H9 (cell line): Measurements from ENCODE around the gene CAT. TPM values are rescaled to one million over a fixed set of nuclear protein-coding genes. Genes with fewer than 3 reads are reported as not detected.

ENCODE experiments used
- DNase-seq: peaks from one replicate; pipeline ENCODE4 v3.0.0-alpha.2; 2017
- H2AFZ ChIP-seq: one replicate; pipeline ENCODE4 v1.6.1; 2013; ENCODE audit warnings: mild to moderate bottlenecking, low read length, control low read depth, moderate library complexity
- H2AK5ac ChIP-seq: 2 replicates; pipeline ENCODE4 v1.6.1; 2013; ENCODE audit warnings: low read length, control low read depth, mixed read lengths; ENCODE audit not compliant: insufficient read length
- H2BK120ac ChIP-seq: one replicate; pipeline ENCODE4 v1.6.1; 2013; ENCODE audit warnings: low read depth, mild to moderate bottlenecking, low read length, control low read depth, inconsistent platforms; ENCODE audit not compliant: poor library complexity, severe bottlenecking
- H2BK12ac ChIP-seq: 2 replicates; pipeline ENCODE4 v1.6.1; 2013; ENCODE audit warnings: low read length, control low read depth, mixed read lengths, low read depth; ENCODE audit not compliant: insufficient read length
- H2BK15ac ChIP-seq: 2 replicates; pipeline ENCODE4 v1.6.1; 2013; ENCODE audit warnings: low read depth, low read length, control low read depth
- H2BK20ac ChIP-seq: one replicate; pipeline ENCODE4 v1.6.1; 2013; ENCODE audit warnings: low read depth, mild to moderate bottlenecking, low read length, control low read depth, inconsistent platforms; ENCODE audit not compliant: poor library complexity, severe bottlenecking
- H2BK5ac ChIP-seq: 2 replicates; pipeline ENCODE4 v1.6.1; 2013; ENCODE audit warnings: low read length, control low read depth, mixed read lengths; ENCODE audit not compliant: insufficient read length
- H3K14ac ChIP-seq: 2 replicates; pipeline ENCODE4 v1.6.1; 2013; ENCODE audit warnings: low read length, control low read depth; ENCODE audit not compliant: insufficient read depth
- H3K18ac ChIP-seq: 2 replicates; pipeline ENCODE4 v1.6.1; 2013; ENCODE audit warnings: low read depth, mild to moderate bottlenecking, mixed read lengths, low read length, control low read depth; ENCODE audit not compliant: insufficient read length
- H3K23ac ChIP-seq: 2 replicates; pipeline ENCODE4 v1.6.1; 2013; ENCODE audit warnings: low read length, control low read depth, mixed read lengths, low read depth; ENCODE audit not compliant: insufficient read length
- H3K23me2 ChIP-seq: 2 replicates; pipeline ENCODE4 v1.6.1; 2013; ENCODE audit warnings: low read depth, mild to moderate bottlenecking, mixed read lengths, low read length, control low read depth; ENCODE audit not compliant: insufficient read length, poor library complexity, severe bottlenecking
- H3K27ac ChIP-seq: 2 replicates; pipeline ENCODE4 v1.5.1; 2013; ENCODE audit warnings: low read length, control low read depth, mixed read lengths, low read depth; ENCODE audit not compliant: insufficient read length
- H3K27me3 ChIP-seq: 2 replicates; pipeline ENCODE4 v1.6.1; 2013; ENCODE audit warnings: low read length, control low read depth, inconsistent platforms; ENCODE audit not compliant: insufficient read depth
- H3K4ac ChIP-seq: 2 replicates; pipeline ENCODE4 v1.6.1; 2013; ENCODE audit warnings: low read depth, mild to moderate bottlenecking, control low read depth, inconsistent platforms, low read length, moderate library complexity
- H3K4me1 ChIP-seq: 2 replicates; pipeline ENCODE4 v1.6.1; 2013; ENCODE audit warnings: low read length, control low read depth, inconsistent platforms; ENCODE audit not compliant: insufficient read depth
- H3K4me2 ChIP-seq: 2 replicates; pipeline ENCODE4 v1.6.1; 2013; ENCODE audit warnings: low read length, control low read depth, mixed read lengths; ENCODE audit not compliant: insufficient read length, insufficient read depth
- H3K56ac ChIP-seq: 2 replicates; pipeline ENCODE4 v1.6.1; 2013; ENCODE audit warnings: low read depth, mild to moderate bottlenecking, mixed read lengths, low read length, control low read depth; ENCODE audit not compliant: insufficient read length
- H3K79me1 ChIP-seq: 2 replicates; pipeline ENCODE4 v1.6.1; 2013; ENCODE audit warnings: low read depth, mild to moderate bottlenecking, moderate library complexity, low read length, control low read depth, inconsistent platforms; ENCODE audit not compliant: insufficient read depth, poor library complexity, severe bottlenecking
- H3K79me2 ChIP-seq: 2 replicates; pipeline ENCODE4 v1.6.1; 2013; ENCODE audit warnings: low read length, control low read depth, inconsistent platforms; ENCODE audit not compliant: insufficient read depth
- H3K9ac ChIP-seq: 2 replicates; pipeline ENCODE4 v1.6.1; 2013; ENCODE audit warnings: low read length, control low read depth, mixed read lengths; ENCODE audit not compliant: insufficient read length; ENCODE audit errors: extremely low read depth
- H3K9me3 ChIP-seq: one replicate; pipeline ENCODE4 v1.6.1; 2013; ENCODE audit warnings: low read depth, low read length, inconsistent platforms; ENCODE audit not compliant: control insufficient read depth
- H3T11ph ChIP-seq: one replicate; pipeline ENCODE4 v1.6.1; 2013; ENCODE audit warnings: mild to moderate bottlenecking, low read length, control low read depth, inconsistent platforms
- H4K20me1 ChIP-seq: one replicate; pipeline ENCODE4 v1.6.1; 2013; ENCODE audit not compliant: control insufficient read depth, insufficient read length, insufficient read depth
- H4K5ac ChIP-seq: 2 replicates; pipeline ENCODE4 v1.6.1; 2013; ENCODE audit warnings: low read depth, mild to moderate bottlenecking, mixed read lengths, low read length, control low read depth; ENCODE audit not compliant: insufficient read length
- H4K8ac ChIP-seq: replicated peaks from 2 replicates; pipeline ENCODE4 v1.6.1; 2013; ENCODE audit warnings: low read length, control low read depth, mixed read lengths, low read depth; ENCODE audit not compliant: insufficient read length
- H4K91ac ChIP-seq: 2 replicates; pipeline ENCODE4 v1.6.1; 2013; ENCODE audit warnings: low read depth, mild to moderate bottlenecking, moderate library complexity, mixed read lengths, low read length, control low read depth; ENCODE audit not compliant: insufficient read length
- H3K27ac Mint-ChIP-seq, 3 experiments: 2 replicates in 2 of 3; 3 replicates in 1 of 3; pipeline ENCODE4 v1.8.0; 2020 to 2021; ENCODE audit warnings: mixed read lengths in 3 of 3, mild to moderate bottlenecking in 1 of 3, moderate library complexity in 1 of 3
- H3K27me3 Mint-ChIP-seq: 2 replicates; pipeline ENCODE4 v1.8.0; 2021; ENCODE audit warnings: low read depth, mild to moderate bottlenecking, moderate library complexity, mixed read lengths
- H3K36me3 Mint-ChIP-seq, 3 experiments: 2 replicates in 2 of 3; 3 replicates in 1 of 3; pipeline ENCODE4 v1.8.0; 2020 to 2021; ENCODE audit warnings: low read depth in 3 of 3, mixed read lengths in 3 of 3; ENCODE audit not compliant: insufficient read depth in 1 of 3
- H3K4me1 Mint-ChIP-seq, 2 experiments: 2 replicates each; pipeline ENCODE4 v1.8.0; 2020; ENCODE audit warnings: mixed read lengths in 2 of 2
- H3K4me3 Mint-ChIP-seq, 2 experiments: 2 replicates in 1 of 2; 3 replicates in 1 of 2; pipeline ENCODE4 v1.8.0; 2020 to 2021; ENCODE audit warnings: mild to moderate bottlenecking in 2 of 2, mixed read lengths in 2 of 2, moderate library complexity in 1 of 2
- H3K9me3 Mint-ChIP-seq, 2 experiments: 2 replicates in 1 of 2; 3 replicates in 1 of 2; pipeline ENCODE4 v1.8.0; 2020; ENCODE audit warnings: mild to moderate bottlenecking in 2 of 2, mixed read lengths in 2 of 2, moderate library complexity in 1 of 2
- WGBS: extraction: QIAGEN DNeasy Blood & Tissue Kit; methylation state at CpG from one replicate; pipeline ENCODE4 v1.1.7; 2013; ENCODE audit warnings: missing lambda C conversion rate, low lambda C conversion rate, mixed read lengths; ENCODE audit not compliant: insufficient read length; ENCODE audit errors: extremely low coverage; 5-methylcytosine and 5-hydroxymethylcytosine counted together
- total RNA-seq: library from RNA; stranded (reverse); gene quantifications from 2 replicates; pipeline ENCODE4 v1.2.1, GENCODE V29; 2021
- TF ChIP-seq, protein P1 (sequence below): fragments of 200-600 bp; sonication (generic); conservative IDR thresholded peaks from 3 replicates; pipeline ENCODE4 v1.8.0; 2021; ENCODE audit warnings: antibody characterized with exemption, mild to moderate bottlenecking

The CAT gene
- total RNA-seq, 1 experiment from 2014 or later: 9.9 TPM

DNA sequence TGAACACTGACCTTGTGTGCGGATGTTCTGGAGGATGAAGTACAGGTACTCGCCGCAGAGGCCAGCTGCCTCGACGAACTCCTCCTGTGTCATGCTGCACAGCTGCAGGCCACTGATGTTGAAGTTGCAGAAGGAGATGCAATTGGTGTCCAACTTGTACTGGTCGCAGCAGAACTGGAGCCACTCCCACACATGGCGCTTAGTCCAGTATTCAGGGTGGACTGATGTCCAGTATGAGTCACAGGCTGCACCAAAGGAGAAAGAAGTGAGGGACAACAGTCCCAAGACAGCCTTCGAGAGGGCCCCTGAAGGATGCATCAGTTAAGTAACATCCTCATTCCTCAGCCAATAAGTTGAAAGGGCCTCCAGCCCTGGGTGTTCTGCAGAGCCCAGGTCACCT is 54.7 kb downstream of the CAT start:
- no peak overlapping the region for H2BK20ac ChIP-seq

More for the DNA sequence above, 54.7 kb downstream of the CAT start:
- H3K23me2 ChIP-seq: no peaks in the 10 kb centered on the region
- no peak overlapping the region for H2BK15ac ChIP-seq
- no peak overlapping the region for H3K4me3 Mint-ChIP-seq
- H3K14ac ChIP-seq: no peak overlapping the region
- H3K4me2 ChIP-seq: no peak overlapping the region
- H2AK5ac ChIP-seq: no peak overlapping the region
- H4K91ac ChIP-seq: no peak overlapping the region
- H3K36me3 Mint-ChIP-seq: no peaks in the 10 kb centered on the region
- H3K9me3 Mint-ChIP-seq: no peaks in the 10 kb centered on the region; a peak in 1 of 5 replicates
- no peaks in the 10 kb centered on the region for H4K20me1 ChIP-seq
- no peaks in the 10 kb centered on the region for H3K27me3 ChIP-seq
- no peak overlapping the region for H3K18ac ChIP-seq
- H3K27me3 Mint-ChIP-seq: peaks cover 4% of the 10 kb centered on the region
- no CpG with 5 or more reads among the region's 8 CpGs for WGBS
- no peak for DNase-seq
- H3K79me2 ChIP-seq: no peaks in the 10 kb centered on the region
- H3K56ac ChIP-seq: no peak overlapping the region
- no peak overlapping the region for H2AFZ ChIP-seq
- no peak overlapping the region for H2BK5ac ChIP-seq
- no peaks in the 10 kb centered on the region for H3K79me1 ChIP-seq
- peaks cover 4 to 12% of the 10 kb centered on the region in 2 experiments for H3K4me1 Mint-ChIP-seq
- H4K8ac ChIP-seq: no peak overlapping the region
- H4K5ac ChIP-seq: no peak overlapping the region
- H3K23ac ChIP-seq: no peak overlapping the region
- no peak overlapping the region for H3K9ac ChIP-seq
- H3K4me1 ChIP-seq: no peaks in the 10 kb centered on the region
- TF ChIP-seq, protein P1, sequence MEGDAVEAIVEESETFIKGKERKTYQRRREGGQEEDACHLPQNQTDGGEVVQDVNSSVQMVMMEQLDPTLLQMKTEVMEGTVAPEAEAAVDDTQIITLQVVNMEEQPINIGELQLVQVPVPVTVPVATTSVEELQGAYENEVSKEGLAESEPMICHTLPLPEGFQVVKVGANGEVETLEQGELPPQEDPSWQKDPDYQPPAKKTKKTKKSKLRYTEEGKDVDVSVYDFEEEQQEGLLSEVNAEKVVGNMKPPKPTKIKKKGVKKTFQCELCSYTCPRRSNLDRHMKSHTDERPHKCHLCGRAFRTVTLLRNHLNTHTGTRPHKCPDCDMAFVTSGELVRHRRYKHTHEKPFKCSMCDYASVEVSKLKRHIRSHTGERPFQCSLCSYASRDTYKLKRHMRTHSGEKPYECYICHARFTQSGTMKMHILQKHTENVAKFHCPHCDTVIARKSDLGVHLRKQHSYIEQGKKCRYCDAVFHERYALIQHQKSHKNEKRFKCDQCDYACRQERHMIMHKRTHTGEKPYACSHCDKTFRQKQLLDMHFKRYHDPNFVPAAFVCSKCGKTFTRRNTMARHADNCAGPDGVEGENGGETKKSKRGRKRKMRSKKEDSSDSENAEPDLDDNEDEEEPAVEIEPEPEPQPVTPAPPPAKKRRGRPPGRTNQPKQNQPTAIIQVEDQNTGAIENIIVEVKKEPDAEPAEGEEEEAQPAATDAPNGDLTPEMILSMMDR: no peak
- no peaks in the 10 kb centered on the region for H3K9me3 ChIP-seq
- H2BK12ac ChIP-seq: no peak overlapping the region
- H3K27ac Mint-ChIP-seq: no peak overlapping the region
- H2BK120ac ChIP-seq: no peak overlapping the region
- H3K4ac ChIP-seq: no peak overlapping the region
- H3T11ph ChIP-seq: no peak overlapping the region
- H3K27ac ChIP-seq: no peak overlapping the region
